Adrenal gland (tissue), 5 donors: ENCODE measurements around the gene ARHGAP10.
"Not testable (repeated sequence)": the region's sequence is repeated elsewhere in the genome, so short reads cannot be mapped to it uniquely, and the experiment has no call there.

Experiments used
- CTCF ChIP-seq, 6 experiments: fragments of 450-650 bp in 4 of 6; fragments of 200-600 bp in 2 of 6; sonication (generic) in 1 of 6; IDR thresholded peaks; 1 replicate in 5 of 6; 2 replicates in 1 of 6; pipeline versions ENCODE4 v1.5.1 to v1.8.0; 2016 to 2021; ENCODE audit warnings: antibody characterized with exemption in 6 of 6, mild to moderate bottlenecking in 2 of 6, moderate library complexity in 1 of 6
- POLR2A ChIP-seq, 2 donors: fragments of 450-650 bp; IDR thresholded peaks; one replicate each; pipeline ENCODE4 v1.6.1; 2017; ENCODE audit warnings: antibody characterized with exemption in 2 of 2, mild to moderate bottlenecking in 2 of 2, moderate library complexity in 1 of 2
- donor health status: DM: no; HTN: no; CAD: no.

DNA sequence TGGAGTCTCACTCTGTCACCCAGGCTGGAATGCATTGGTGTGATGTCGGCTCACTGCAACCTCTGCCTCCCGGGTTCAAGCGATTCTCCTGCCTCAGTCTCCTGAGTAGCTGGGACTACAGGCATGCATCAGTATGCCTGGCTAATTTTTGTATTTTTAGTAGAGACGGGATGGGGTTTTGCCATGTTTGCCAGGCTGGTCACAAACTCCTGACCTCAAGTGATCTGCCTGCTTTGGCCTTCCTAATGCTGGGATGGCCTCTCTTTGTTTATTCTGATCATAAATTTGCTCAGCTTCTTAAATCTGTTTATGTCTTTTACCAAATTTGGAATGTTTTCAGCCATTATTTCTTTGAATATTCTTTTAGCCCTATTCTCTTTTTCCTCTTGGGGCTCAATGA is 67.2 kb downstream of the ARHGAP10 start:
- not testable (repeated sequence) for TF ChIP-seq POLR2A, CTCF (IDR thresholded peaks at IDR 0.05)
